Measurements from ENCODE around the gene DAP. TPM values are rescaled to one million over a fixed set of nuclear protein-coding genes. Genes with fewer than 3 reads are reported as not detected.
"Not testable (repeated sequence)": the region's sequence is repeated elsewhere in the genome, so short reads cannot be mapped to it uniquely, and the experiment has no call there.

The DAP gene
- total and polyA plus RNA-seq, 10 donors = 29.4 to 111 (median 65.2) TPM

DNA sequence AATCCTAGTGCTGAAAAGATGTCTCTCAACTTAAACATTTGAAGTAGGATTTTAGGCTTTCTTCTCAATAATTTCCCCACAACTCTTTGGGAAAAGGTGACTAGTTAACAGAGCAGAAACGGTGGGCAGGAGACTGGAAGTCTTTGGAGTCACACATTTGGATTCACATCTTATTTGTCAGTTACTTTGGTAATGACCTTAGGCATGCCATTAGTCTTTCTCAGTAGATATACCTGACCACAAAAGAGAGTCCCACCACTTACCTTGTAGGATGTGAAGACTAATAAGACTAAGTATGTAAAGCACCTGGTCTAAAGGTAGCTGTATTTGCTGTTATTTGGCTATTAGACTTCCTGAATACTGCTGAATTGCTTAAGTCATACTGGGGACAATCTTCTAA lies 35.4 kb downstream of the DAP start:
- TF ChIP-seq POLR2A (IDR thresholded peaks at IDR 0.05) (no peak), POLR2AphosphoS5 (IDR thresholded peaks at IDR 0.05) (no peak)
- TF ChIP-seq, protein P1, sequence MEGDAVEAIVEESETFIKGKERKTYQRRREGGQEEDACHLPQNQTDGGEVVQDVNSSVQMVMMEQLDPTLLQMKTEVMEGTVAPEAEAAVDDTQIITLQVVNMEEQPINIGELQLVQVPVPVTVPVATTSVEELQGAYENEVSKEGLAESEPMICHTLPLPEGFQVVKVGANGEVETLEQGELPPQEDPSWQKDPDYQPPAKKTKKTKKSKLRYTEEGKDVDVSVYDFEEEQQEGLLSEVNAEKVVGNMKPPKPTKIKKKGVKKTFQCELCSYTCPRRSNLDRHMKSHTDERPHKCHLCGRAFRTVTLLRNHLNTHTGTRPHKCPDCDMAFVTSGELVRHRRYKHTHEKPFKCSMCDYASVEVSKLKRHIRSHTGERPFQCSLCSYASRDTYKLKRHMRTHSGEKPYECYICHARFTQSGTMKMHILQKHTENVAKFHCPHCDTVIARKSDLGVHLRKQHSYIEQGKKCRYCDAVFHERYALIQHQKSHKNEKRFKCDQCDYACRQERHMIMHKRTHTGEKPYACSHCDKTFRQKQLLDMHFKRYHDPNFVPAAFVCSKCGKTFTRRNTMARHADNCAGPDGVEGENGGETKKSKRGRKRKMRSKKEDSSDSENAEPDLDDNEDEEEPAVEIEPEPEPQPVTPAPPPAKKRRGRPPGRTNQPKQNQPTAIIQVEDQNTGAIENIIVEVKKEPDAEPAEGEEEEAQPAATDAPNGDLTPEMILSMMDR (IDR thresholded peaks at IDR 0.05 in 8 of 11, conservative IDR thresholded peaks at IDR 0.05 in 3 of 11) = no peak
- intact Hi-C loops (cut with DNase I; ENCODE audit: low total_unique reads) = no loop called here
- Histone ChIP-seq H3K4me1 (peaks cover 4 to 29% (median 16%) of the 10 kb centered on the region in 6 donors), H3K27ac (peak overlapping the region in 5 of 8 donors; percentile 19 to 71 (median 57)), H3K9me3 (no peaks in the 10 kb centered on the region), H3K36me3 (peaks cover 0 to 41% (median 0%) of the 10 kb centered on the region in 6 donors), H3K4me3 (no peak overlapping the region), H3K27me3 (replicated peaks in 1 of 7) (no peaks in the 10 kb centered on the region)
- WGBS, 5 donors = 82 to 95% (median 88%) methylated on average over 1 of the region's 1 CpG
- no peak for DNase-seq

GRCh38 chr5:10724781-10725507 lies 36.1 kb downstream of the DAP start:
- H3K27ac ChIP-seq = peak overlapping the region in 6 of 8 donors; percentile 19 to 71 (median 58)
- peaks cover 0 to 48% (median 0%) of the 10 kb centered on the region in 6 donors for H3K36me3 ChIP-seq
- 80 to 90% (median 83%) methylated on average over 16 of the region's 16 CpGs for WGBS, 5 donors
- H3K4me3 ChIP-seq = no peak overlapping the region
- no peaks in the 10 kb centered on the region for H3K9me3 ChIP-seq
- peaks cover 4 to 25% (median 15%) of the 10 kb centered on the region in 6 donors for H3K4me1 ChIP-seq
- intact Hi-C loops (cut with DNase I; ENCODE audit: low total_unique reads) = no loop called here
- no peak for DNase-seq
- TF ChIP-seq POLR2A (IDR thresholded peaks at IDR 0.05) (no peak), POLR2AphosphoS5 (IDR thresholded peaks at IDR 0.05) (no peak)
- TF ChIP-seq, protein P1 (IDR thresholded peaks at IDR 0.05 in 8 of 11, conservative IDR thresholded peaks at IDR 0.05 in 3 of 11) = no peak
- no peaks in the 10 kb centered on the region for H3K27me3 ChIP-seq (replicated peaks in 1 of 7)

DNA sequence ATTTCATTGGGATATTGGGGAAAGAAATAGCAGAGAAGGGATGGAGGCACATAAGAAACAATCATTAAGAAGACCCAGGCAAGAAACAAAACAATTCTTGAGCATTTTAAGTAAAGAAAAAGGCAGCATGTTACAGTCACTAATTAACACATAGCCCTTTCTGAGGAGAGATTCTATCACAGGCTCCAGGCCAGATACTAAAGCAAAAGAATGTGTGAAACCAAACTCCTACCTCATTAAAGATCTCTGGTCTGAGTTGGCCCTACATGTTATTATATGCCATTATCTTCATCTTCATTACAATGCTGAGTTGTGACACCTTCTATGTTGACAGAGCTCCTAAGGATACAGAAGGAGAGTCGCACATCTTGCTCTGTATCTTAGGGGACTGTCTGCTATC lies 37.5 kb downstream of the DAP start:
- 90 to 100% (median 95%) methylated on average over 1 of the region's 1 CpG for WGBS, 5 donors
- no peak overlapping the region for H3K4me3 ChIP-seq
- H3K27ac ChIP-seq = no peak overlapping the region
- peaks cover 4 to 18% (median 12%) of the 10 kb centered on the region in 6 donors for H3K4me1 ChIP-seq
- TF ChIP-seq, protein P1 (IDR thresholded peaks at IDR 0.05 in 8 of 11, conservative IDR thresholded peaks at IDR 0.05 in 3 of 11) = no peak
- TF ChIP-seq POLR2AphosphoS5 (IDR thresholded peaks at IDR 0.05) = no peak
- TF ChIP-seq POLR2A (IDR thresholded peaks at IDR 0.05) = no peak
- intact Hi-C loops (cut with DNase I; ENCODE audit: low total_unique reads) = no loop called here
- H3K36me3 ChIP-seq = peaks cover 0 to 57% (median 0%) of the 10 kb centered on the region in 6 donors
- H3K27me3 ChIP-seq (replicated peaks in 1 of 7) = no peaks in the 10 kb centered on the region
- no peaks in the 10 kb centered on the region for H3K9me3 ChIP-seq
- DNase-seq = no peak

GRCh38 chr5:10720766-10721165 lies 40.3 kb downstream of the DAP start:
- DNase-seq; intact Hi-C loops (cut with DNase I; ENCODE audit: low total_unique reads); H3K27me3 ChIP-seq (replicated peaks in 1 of 7); H3K4me1 ChIP-seq; H3K4me3 ChIP-seq; H3K27ac ChIP-seq; H3K9me3 ChIP-seq: not testable (repeated sequence)
- 83 to 99% (median 96%) methylated on average over 4 of the region's 4 CpGs for WGBS, 5 donors
- H3K36me3 ChIP-seq = peaks cover 0 to 68% (median 0%) of the 10 kb centered on the region in 6 donors

Data from spleen (tissue), 11 donors.